Karpas-422 (cell line): ENCODE measurements around the gene VPS39. TPM values are rescaled to one million over a fixed set of nuclear protein-coding genes. Genes with fewer than 3 reads are reported as not detected.

Experiments
- DNase-seq: peaks from one replicate; pipeline ENCODE4 v3.0.0-alpha.2; 2015
- H2AFZ ChIP-seq: fragments of 200-600 bp; sonication (generic); 2 replicates; pipeline ENCODE4 v1.6.1; 2014; ENCODE audit warnings: antibody characterized with exemption, low read length, mixed read lengths
- H3K27ac ChIP-seq: fragments of 200-600 bp; sonication (generic); 2 replicates; pipeline ENCODE4 v1.5.1; 2014; ENCODE audit warnings: mild to moderate bottlenecking, low read length, moderate library complexity
- H3K27me3 ChIP-seq: fragments of 200-600 bp; sonication (generic); 2 replicates; pipeline ENCODE4 v1.6.1; 2014; ENCODE audit warnings: low read length, mixed read lengths
- H3K36me3 ChIP-seq: fragments of 200-600 bp; sonication (generic); 2 replicates; pipeline ENCODE4 v1.6.1; 2014; ENCODE audit warnings: low read length, mixed read lengths; ENCODE audit not compliant: insufficient read depth
- H3K4me1 ChIP-seq: fragments of 200-600 bp; sonication (generic); 2 replicates; pipeline ENCODE4 v1.6.1; 2014; ENCODE audit warnings: mild to moderate bottlenecking, low read length, mixed read lengths
- H3K4me2 ChIP-seq: fragments of 200-600 bp; sonication (generic); 2 replicates; pipeline ENCODE4 v1.6.1; 2014; ENCODE audit warnings: low read length, low read depth, mild to moderate bottlenecking; ENCODE audit not compliant: poor library complexity, severe bottlenecking
- H3K4me3 ChIP-seq: fragments of 200-600 bp; sonication (generic); 2 replicates; pipeline ENCODE4 v1.5.1; 2014; ENCODE audit warnings: mild to moderate bottlenecking, antibody characterized with exemption, low read length, mixed read lengths
- H3K79me2 ChIP-seq: fragments of 200-600 bp; sonication (generic); 2 replicates; pipeline ENCODE4 v1.6.1; 2014; ENCODE audit warnings: mild to moderate bottlenecking, low read length, mixed read lengths
- H3K9ac ChIP-seq: fragments of 200-600 bp; sonication (generic); 2 replicates; pipeline ENCODE4 v1.6.0; 2014; ENCODE audit warnings: low read length
- H3K9me2 ChIP-seq: fragments of 200-600 bp; sonication (generic), shearing (Covaris generic); replicated peaks from 2 replicates; pipeline ENCODE4 v1.6.0; 2014; ENCODE audit warnings: mild to moderate bottlenecking, low read length, moderate library complexity; ENCODE audit not compliant: insufficient read depth
- H3K9me3 ChIP-seq: fragments of 300-700, 200-600 bp; sonication (generic); 2 replicates; pipeline ENCODE4 v1.6.1; 2014; ENCODE audit warnings: low read length, mixed read lengths
- H4K20me1 ChIP-seq: fragments of 200-600 bp; sonication (generic); 2 replicates; pipeline ENCODE4 v1.6.1; 2014; ENCODE audit warnings: mild to moderate bottlenecking, antibody characterized with exemption, low read length, low read depth; ENCODE audit not compliant: insufficient read depth
- total RNA-seq: library from RNA; depleted of rRNA; stranded (reverse); fragments of >200 nt; shearing (Covaris generic); gene quantifications from 2 replicates; pipeline ENCODE4 v1.2.3, GENCODE V29; 2014; ENCODE audit warnings: low replicate concordance

Gene VPS39
- total RNA-seq, 1 experiment from 2014 or later: 99.4 TPM

DNA sequence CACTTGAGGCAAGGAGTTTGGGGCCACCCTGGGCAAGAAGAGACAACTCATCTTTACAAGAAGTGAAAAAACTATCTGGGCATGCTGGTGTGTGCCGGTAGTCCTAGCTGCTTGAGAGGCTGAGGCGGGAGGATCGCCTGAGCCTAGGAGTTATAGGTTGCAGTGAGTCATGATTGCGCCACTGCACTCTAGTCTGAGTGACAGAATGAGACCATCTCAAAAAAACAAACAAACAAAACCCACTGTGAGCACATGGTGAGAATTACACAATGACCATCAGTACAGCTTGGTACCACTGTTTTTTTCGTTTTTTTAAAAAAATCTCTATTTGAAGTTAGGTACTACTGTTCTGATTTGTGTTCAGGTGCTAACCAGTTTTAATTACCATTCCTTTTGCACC, 13.6 kb downstream of the VPS39 start:
- Histone ChIP-seq H3K9me2 (no peaks in the 10 kb centered on the region), H3K27me3 (no peaks in the 10 kb centered on the region), H3K9ac (no peak overlapping the region), H3K79me2 (peaks cover 57% of the 10 kb centered on the region), H2AFZ (no peak overlapping the region), H4K20me1 (no peaks in the 10 kb centered on the region), H3K27ac (no peak overlapping the region), H3K9me3 (no peaks in the 10 kb centered on the region), H3K36me3 (peaks cover 46% of the 10 kb centered on the region), H3K4me3 (no peak overlapping the region), H3K4me2 (no peak overlapping the region), H3K4me1 (peaks cover 28% of the 10 kb centered on the region)
- DNase-seq: no peak

DNA sequence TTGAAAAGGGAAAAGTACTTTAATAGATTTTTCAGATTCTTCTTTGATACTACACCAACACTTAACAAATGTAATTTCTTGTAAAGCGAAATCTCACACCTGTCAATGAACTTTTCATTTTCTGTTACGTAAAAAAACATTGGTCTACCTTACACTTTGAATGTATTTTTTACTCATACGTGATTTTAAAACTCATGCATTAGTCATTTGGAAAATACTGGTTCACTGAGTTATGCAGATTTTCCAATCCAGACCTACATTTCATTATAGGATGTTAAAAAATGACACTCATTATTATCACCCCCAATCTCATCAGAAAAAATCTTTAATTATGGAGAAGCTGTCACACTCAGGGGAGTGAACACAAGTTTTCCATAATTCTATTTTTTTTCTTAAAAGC, 14.7 kb downstream of the VPS39 start:
- H4K20me1 ChIP-seq: no peaks in the 10 kb centered on the region
- H3K36me3 ChIP-seq: peaks cover 40% of the 10 kb centered on the region
- H3K4me2 ChIP-seq: no peak overlapping the region
- H3K27me3 ChIP-seq: no peaks in the 10 kb centered on the region
- H3K27ac ChIP-seq: peak overlapping the region; percentile 72
- no peak for DNase-seq
- H2AFZ ChIP-seq: no peak overlapping the region
- no peak overlapping the region for H3K4me3 ChIP-seq
- peaks cover 28% of the 10 kb centered on the region for H3K4me1 ChIP-seq
- peaks cover 47% of the 10 kb centered on the region for H3K79me2 ChIP-seq
- no peaks in the 10 kb centered on the region for H3K9me3 ChIP-seq
- no peaks in the 10 kb centered on the region for H3K9me2 ChIP-seq
- no peak overlapping the region for H3K9ac ChIP-seq

DNA sequence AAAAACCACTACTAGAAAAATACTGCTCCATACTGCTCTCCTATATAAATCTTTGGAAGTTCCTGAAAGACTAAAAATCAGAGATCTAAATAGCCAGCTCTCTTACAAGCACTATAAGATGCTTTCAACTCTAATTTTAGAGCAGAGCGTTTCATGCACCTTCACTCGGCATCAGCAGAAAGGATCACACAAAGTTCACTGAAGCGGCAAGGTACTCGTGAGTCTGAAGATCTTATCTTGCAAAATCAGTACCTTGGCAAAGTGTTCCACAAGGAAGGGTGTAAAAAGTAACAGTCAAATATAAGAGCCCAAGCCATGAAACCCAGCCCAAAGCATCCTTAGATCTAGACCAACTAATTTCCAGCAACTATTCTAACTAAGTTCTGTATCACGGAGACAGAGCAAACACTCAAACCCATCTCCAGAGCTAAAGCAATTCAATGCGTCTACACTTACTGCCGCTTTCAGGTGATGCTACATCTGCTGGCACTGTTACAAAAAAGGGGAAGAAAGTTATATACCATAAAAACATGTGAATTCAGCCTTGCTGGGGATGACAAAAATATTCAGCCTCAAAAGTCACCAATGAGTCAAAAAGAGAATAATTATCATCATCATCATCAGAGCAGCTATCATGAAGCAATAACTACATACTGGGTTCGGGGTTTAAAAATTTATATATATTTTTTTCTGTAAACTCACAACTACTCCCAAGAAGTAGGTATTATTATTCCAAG, 16.3 kb downstream of the VPS39 start:
- no peak overlapping the region for H3K4me3 ChIP-seq
- H2AFZ ChIP-seq: no peak overlapping the region
- H3K27ac ChIP-seq: peak overlapping the region; percentile 72
- no peaks in the 10 kb centered on the region for H4K20me1 ChIP-seq
- peak overlapping the region; percentile 42 for H3K4me2 ChIP-seq
- H3K4me1 ChIP-seq: peaks cover 28% of the 10 kb centered on the region
- H3K9me3 ChIP-seq: no peaks in the 10 kb centered on the region
- H3K9me2 ChIP-seq: no peaks in the 10 kb centered on the region
- H3K27me3 ChIP-seq: no peaks in the 10 kb centered on the region
- peak; percentile 55 for DNase-seq
- peaks cover 43% of the 10 kb centered on the region for H3K36me3 ChIP-seq
- peak overlapping the region; percentile 47; the same call in 1 of the 2 replicates for H3K9ac ChIP-seq
- peaks cover 36% of the 10 kb centered on the region for H3K79me2 ChIP-seq

DNA sequence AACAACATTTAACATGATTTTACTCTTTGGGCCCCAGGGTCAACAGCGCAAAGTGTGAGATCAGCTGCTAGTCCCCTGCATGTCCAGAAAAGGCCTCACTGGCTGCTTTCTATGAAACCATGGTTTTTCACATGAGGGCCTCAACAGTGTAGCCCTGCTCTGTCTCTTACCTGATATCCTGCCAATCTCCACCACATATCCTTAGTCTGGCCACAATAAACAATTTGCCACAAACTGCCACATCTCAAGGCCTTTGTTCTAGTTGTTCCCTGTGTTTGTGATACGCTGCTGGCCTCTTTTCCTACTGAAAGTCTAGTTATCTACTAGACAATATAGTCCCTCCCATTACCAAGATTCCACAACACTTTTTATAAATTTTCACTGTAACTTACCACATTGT, 17.7 kb downstream of the VPS39 start:
- Histone ChIP-seq H2AFZ (no peak overlapping the region), H3K9ac (no peak overlapping the region), H3K9me3 (no peaks in the 10 kb centered on the region), H3K79me2 (peaks cover 36% of the 10 kb centered on the region), H3K4me1 (peaks cover 28% of the 10 kb centered on the region), H3K27ac (no peak overlapping the region), H3K4me3 (no peak overlapping the region), H3K4me2 (no peak overlapping the region), H3K27me3 (no peaks in the 10 kb centered on the region), H3K36me3 (peaks cover 56% of the 10 kb centered on the region), H3K9me2 (no peaks in the 10 kb centered on the region), H4K20me1 (no peaks in the 10 kb centered on the region)
- DNase-seq: no peak

DNA sequence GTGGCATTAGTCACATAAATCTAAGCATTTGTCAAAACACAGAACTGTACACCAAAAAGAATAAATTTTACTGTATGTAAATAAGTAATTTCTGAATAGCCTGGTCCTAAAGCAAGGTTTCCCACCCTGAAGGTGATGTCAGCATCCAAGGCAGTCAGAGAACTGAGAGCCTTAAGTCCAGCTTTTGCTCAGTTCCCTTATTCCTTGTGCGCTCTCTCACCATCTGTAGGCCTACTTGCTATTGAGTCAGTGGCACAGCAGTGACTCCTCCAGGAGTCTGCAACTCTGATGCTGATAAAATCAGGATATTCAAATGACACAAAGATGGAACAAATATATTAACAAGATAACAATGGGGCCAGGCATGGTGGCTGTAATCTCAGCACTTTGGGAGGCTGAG, 22.3 kb downstream of the VPS39 start:
- DNase-seq: no peak
- H3K4me2 ChIP-seq: no peak overlapping the region
- H3K9ac ChIP-seq: no peak overlapping the region
- no peaks in the 10 kb centered on the region for H3K4me1 ChIP-seq
- no peak overlapping the region for H2AFZ ChIP-seq
- no peaks in the 10 kb centered on the region for H3K9me2 ChIP-seq
- no peaks in the 10 kb centered on the region for H3K27me3 ChIP-seq
- no peak overlapping the region for H3K27ac ChIP-seq
- H3K79me2 ChIP-seq: peaks cover 10% of the 10 kb centered on the region
- H4K20me1 ChIP-seq: no peaks in the 10 kb centered on the region
- no peaks in the 10 kb centered on the region for H3K9me3 ChIP-seq
- peaks cover 68% of the 10 kb centered on the region; the same call in 1 of the 2 replicates for H3K36me3 ChIP-seq
- H3K4me3 ChIP-seq: no peak overlapping the region

DNA sequence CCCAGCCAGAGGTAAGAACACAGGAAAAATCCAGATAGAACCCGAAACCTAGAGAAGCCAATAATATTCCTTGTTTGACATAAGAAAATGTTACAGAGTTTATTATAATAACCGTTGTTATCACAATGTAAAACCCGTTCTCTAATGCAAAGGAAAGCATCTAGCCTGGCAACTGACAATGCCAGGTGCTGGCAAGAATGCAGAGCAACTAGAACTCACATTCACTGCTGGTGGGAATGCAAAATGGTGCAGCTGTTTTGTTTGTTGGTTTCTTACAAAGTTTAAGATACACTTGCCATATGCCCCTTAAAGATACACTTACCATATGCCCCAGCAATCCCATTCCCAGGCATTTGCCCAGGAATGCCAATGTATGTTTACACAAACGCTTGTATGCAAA, 23.4 kb downstream of the VPS39 start:
- Histone ChIP-seq H3K4me2 (no peak overlapping the region), H3K36me3 (peaks cover 68% of the 10 kb centered on the region; the same call in 1 of the 2 replicates), H3K27ac (no peak overlapping the region), H3K4me1 (no peaks in the 10 kb centered on the region), H3K27me3 (no peaks in the 10 kb centered on the region), H3K4me3 (no peak overlapping the region), H2AFZ (no peak overlapping the region), H4K20me1 (no peaks in the 10 kb centered on the region), H3K9me3 (no peaks in the 10 kb centered on the region), H3K9me2 (no peaks in the 10 kb centered on the region), H3K79me2 (peaks cover 8% of the 10 kb centered on the region; the same call in 1 of the 2 replicates), H3K9ac (no peak overlapping the region)
- DNase-seq: no peak

DNA sequence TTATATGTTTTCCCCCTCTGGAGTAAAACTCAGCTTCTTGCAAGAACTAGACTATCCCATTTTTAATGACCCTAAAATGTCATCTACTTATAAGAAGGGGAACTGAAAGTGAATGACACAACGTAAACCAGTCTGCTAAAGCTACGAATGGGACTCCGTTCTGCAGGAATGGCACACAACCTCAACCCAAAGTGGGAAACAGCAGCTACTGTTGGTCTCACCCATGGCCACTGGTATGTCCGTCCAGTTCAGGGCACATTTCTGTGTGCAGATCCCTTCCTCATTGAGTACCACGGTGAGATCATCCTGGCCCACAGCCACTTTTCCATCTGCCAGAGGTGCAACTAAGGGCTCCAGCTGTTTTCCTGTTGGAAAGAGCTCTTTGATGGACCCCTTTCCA, 23.8 kb downstream of the VPS39 start:
- no peak overlapping the region for H2AFZ ChIP-seq
- no peak overlapping the region for H3K4me3 ChIP-seq
- no peak overlapping the region for H3K27ac ChIP-seq
- no peak overlapping the region for H3K9ac ChIP-seq
- H3K4me2 ChIP-seq: no peak overlapping the region
- H3K79me2 ChIP-seq: peaks cover 8% of the 10 kb centered on the region; the same call in 1 of the 2 replicates
- H3K36me3 ChIP-seq: peaks cover 69% of the 10 kb centered on the region; the same call in 1 of the 2 replicates
- DNase-seq: no peak
- H3K9me3 ChIP-seq: no peaks in the 10 kb centered on the region
- no peaks in the 10 kb centered on the region for H3K4me1 ChIP-seq
- no peaks in the 10 kb centered on the region for H4K20me1 ChIP-seq
- H3K9me2 ChIP-seq: no peaks in the 10 kb centered on the region
- H3K27me3 ChIP-seq: no peaks in the 10 kb centered on the region

DNA sequence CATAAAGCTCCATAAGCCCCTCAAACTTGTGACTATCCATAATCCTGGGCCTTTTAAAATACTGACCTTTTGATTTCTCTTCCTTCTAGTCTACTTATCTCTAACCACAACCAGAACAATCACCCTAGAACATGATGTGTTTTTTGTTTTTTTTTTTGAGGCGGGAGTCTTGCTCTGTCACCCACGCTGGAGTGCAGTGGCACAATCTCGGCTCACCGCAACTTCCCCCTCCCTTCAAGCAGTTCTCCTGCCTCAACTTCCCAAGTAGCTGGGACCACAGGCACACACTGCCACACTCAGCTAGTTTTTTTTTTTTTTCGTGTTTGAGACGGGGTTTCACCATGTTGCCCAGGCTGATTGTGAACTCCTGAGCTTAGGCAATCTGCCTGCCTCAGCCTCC, 25.1 kb downstream of the VPS39 start:
- DNase-seq: no peak
- no peak overlapping the region for H2AFZ ChIP-seq
- H3K27ac ChIP-seq: no peak overlapping the region
- no peak overlapping the region for H3K9ac ChIP-seq
- no peak overlapping the region for H3K4me3 ChIP-seq
- H3K9me3 ChIP-seq: no peaks in the 10 kb centered on the region
- peaks cover 8% of the 10 kb centered on the region; the same call in 1 of the 2 replicates for H3K79me2 ChIP-seq
- no peak overlapping the region for H3K4me2 ChIP-seq
- no peaks in the 10 kb centered on the region for H3K27me3 ChIP-seq
- no peaks in the 10 kb centered on the region for H3K4me1 ChIP-seq
- H3K36me3 ChIP-seq: peaks cover 70% of the 10 kb centered on the region; the same call in 1 of the 2 replicates
- no peaks in the 10 kb centered on the region for H4K20me1 ChIP-seq
- H3K9me2 ChIP-seq: no peaks in the 10 kb centered on the region
